Stimulated activated CD4-positive, alpha-beta T cell treated with anti-CD3 and anti-CD28 coated beads, Interleukin-4, amount 100 ng/mL, for 24 hours (primary cell): ENCODE measurements around the gene SUSD5.
"Not testable (repeated sequence)": the region's sequence is repeated elsewhere in the genome, so short reads cannot be mapped to it uniquely, and the experiment has no call there.

Experiments used
- DNase-seq: peaks from one replicate; pipeline ENCODE4 v3.0.0-alpha.2; 2020

Gene SUSD5

GRCh38 chr3:33187368-33187634, 31.3 kb downstream of the SUSD5 start:
- no peak for DNase-seq

GRCh38 chr3:33186524-33187367, 31.9 kb downstream of the SUSD5 start:
- no peak for DNase-seq

GRCh38 chr3:33184863-33185262, 33.7 kb downstream of the SUSD5 start:
- DNase-seq = no peak

GRCh38 chr3:33181641-33182040, 37.0 kb downstream of the SUSD5 start:
- DNase-seq = not testable (repeated sequence)

- no peak for DNase-seq
Measured at GRCh38 chr3:33181229-33181628, 37.4 kb downstream of the SUSD5 start.

- no peak for DNase-seq
Measured at GRCh38 chr3:33179132-33179531, 39.5 kb downstream of the SUSD5 start.

- DNase-seq = no peak
Measured at GRCh38 chr3:33174711-33175414, 43.7 kb downstream of the SUSD5 start.

GRCh38 chr3:33174095-33174494, 44.5 kb downstream of the SUSD5 start:
- DNase-seq = no peak

- no peak for DNase-seq
Measured at GRCh38 chr3:33173672-33174071, 44.9 kb downstream of the SUSD5 start.

GRCh38 chr3:33173103-33173502, 45.5 kb downstream of the SUSD5 start:
- DNase-seq = no peak

GRCh38 chr3:33171580-33171979, 47.0 kb downstream of the SUSD5 start:
- DNase-seq = no peak

GRCh38 chr3:33170531-33170930, 48.1 kb downstream of the SUSD5 start:
- no peak for DNase-seq

- no peak for DNase-seq
Measured at GRCh38 chr3:33167716-33168336, 50.8 kb downstream of the SUSD5 start.

GRCh38 chr3:33167284-33167683, 51.3 kb downstream of the SUSD5 start:
- no peak for DNase-seq

- DNase-seq = no peak
Measured at GRCh38 chr3:33166095-33166494, 52.5 kb downstream of the SUSD5 start.

GRCh38 chr3:33165372-33165771, 53.2 kb downstream of the SUSD5 start:
- no peak for DNase-seq

GRCh38 chr3:33162621-33163020, 56.0 kb downstream of the SUSD5 start:
- DNase-seq = not testable (repeated sequence)

GRCh38 chr3:33159981-33160380, 58.6 kb downstream of the SUSD5 start:
- DNase-seq = no peak

- no peak for DNase-seq
Measured at GRCh38 chr3:33159234-33159633, 59.4 kb downstream of the SUSD5 start.

- no peak for DNase-seq
Measured at GRCh38 chr3:33155301-33155700, 63.3 kb downstream of the SUSD5 start.

- DNase-seq = no peak
Measured at GRCh38 chr3:33153782-33154181, 64.8 kb downstream of the SUSD5 start.

- DNase-seq = no peak
Measured at GRCh38 chr3:33152363-33153360, 65.9 kb downstream of the SUSD5 start.

GRCh38 chr3:33149342-33149741, 69.3 kb downstream of the SUSD5 start:
- no peak for DNase-seq
